Endodermal cell (in vitro differentiated cells): ENCODE data around the gene GLUD2. TPM values are rescaled to one million over a fixed set of nuclear protein-coding genes. Genes with fewer than 3 reads are reported as not detected.
"Not testable (repeated sequence)": the region's sequence is repeated elsewhere in the genome, so short reads cannot be mapped to it uniquely, and the experiment has no call there.

ENCODE experiments used
- DNase-seq: peaks from one replicate; pipeline ENCODE4 v3.0.0-alpha.2; 2017
- H3K27ac ChIP-seq: 2 replicates; pipeline ENCODE4 v1.5.1; 2013; ENCODE audit warnings: mild to moderate bottlenecking, low read depth, low read length, moderate library complexity
- H3K27me3 ChIP-seq: 2 replicates; pipeline ENCODE4 v1.6.1; 2013; ENCODE audit warnings: mild to moderate bottlenecking, low read length, moderate library complexity; ENCODE audit not compliant: insufficient read depth, control insufficient read depth, poor library complexity, severe bottlenecking
- H3K36me3 ChIP-seq: 2 replicates; pipeline ENCODE4 v1.7.0; 2013; ENCODE audit warnings: mild to moderate bottlenecking, low read length, moderate library complexity; ENCODE audit not compliant: control insufficient read depth, insufficient read depth
- H3K4me1 ChIP-seq: one replicate; pipeline ENCODE4 v1.7.0; 2013; ENCODE audit warnings: low read length; ENCODE audit not compliant: control insufficient read depth, insufficient read depth
- H3K4me3 ChIP-seq: 2 replicates; pipeline ENCODE4 v1.5.1; 2013; ENCODE audit warnings: mild to moderate bottlenecking, low read length, moderate library complexity
- H3K9ac ChIP-seq: 2 replicates; pipeline ENCODE4 v1.6.1; 2013; ENCODE audit warnings: mild to moderate bottlenecking, low read length, moderate library complexity; ENCODE audit not compliant: poor library complexity, severe bottlenecking; ENCODE audit errors: extremely low read depth
- H3K9me3 ChIP-seq: 2 replicates; pipeline ENCODE4 v1.6.1; 2013; ENCODE audit warnings: mild to moderate bottlenecking, low read length, moderate library complexity; ENCODE audit not compliant: control insufficient read depth
- H3K27ac Mint-ChIP-seq: 2 replicates; pipeline ENCODE4 v1.8.0; 2020; ENCODE audit warnings: mixed read lengths
- H3K27me3 Mint-ChIP-seq: 2 replicates; pipeline ENCODE4 v1.8.0; 2021; ENCODE audit warnings: mild to moderate bottlenecking, mixed read lengths; ENCODE audit not compliant: insufficient read depth
- H3K36me3 Mint-ChIP-seq: 2 replicates; pipeline ENCODE4 v1.8.0; 2020; ENCODE audit warnings: low read depth, mixed read lengths
- H3K4me1 Mint-ChIP-seq: 2 replicates; pipeline ENCODE4 v1.8.0; 2020; ENCODE audit warnings: mixed read lengths
- H3K4me3 Mint-ChIP-seq: 2 replicates; pipeline ENCODE4 v1.8.0; 2020; ENCODE audit warnings: mild to moderate bottlenecking, moderate library complexity, mixed read lengths
- H3K9me3 Mint-ChIP-seq: 2 replicates; pipeline ENCODE4 v1.8.0; 2020; ENCODE audit warnings: mild to moderate bottlenecking, mixed read lengths
- CTCF ChIP-seq: fragments of 200-600 bp; sonication (generic); conservative IDR thresholded peaks from 2 replicates; pipeline ENCODE4 v1.5.0; 2021; ENCODE audit warnings: antibody characterized with exemption, mild to moderate bottlenecking
- WGBS, 2 experiments: methylation state at CpG; one replicate each; pipeline versions ENCODE4 v1.1.5 to v1.1.7; 2013; ENCODE audit warnings: missing lambda C conversion rate in 2 of 2, mixed read lengths in 1 of 2; ENCODE audit not compliant: insufficient coverage in 1 of 2, insufficient read length in 1 of 2; 5-methylcytosine and 5-hydroxymethylcytosine counted together
- long read RNA-seq, 4 experiments: library from polyadenylated mRNA in 2 of 4; library from RNA in 1 of 4; library from capped mRNA in 1 of 4; stranded (forward) in 3 of 4; unstranded in 1 of 4; transcript quantifications; one replicate each; pipeline ENCODE4 v2.0.0, GENCODE V29; 2020 to 2021; ENCODE audit warnings: inconsistent platforms in 1 of 4
- polyA plus RNA-seq, 2 experiments: library from polyadenylated mRNA; stranded (reverse); fragments of 50-300 nt; gene quantifications; one replicate each; pipeline ENCODE4 v1.2.3, GENCODE V29; 2013
- total RNA-seq, 2 donors: library from RNA; stranded (reverse); fragmentation: NEBNext Ultra II Directional in 1 of 2; extraction: Animal tissue kit (Norgen Biotek cat#: 25700) in 1 of 2; gene quantifications; 2 replicates in 1 of 2; 3 replicates in 1 of 2; pipeline ENCODE4 v1.2.1, GENCODE V29; 2021

Gene GLUD2
- 1 to 10 TPM; 3.6 to 7.9 TPM for total RNA-seq
- 4.8 TPM for polyA plus RNA-seq (2013, experiment 1 of 2)
- polyA plus RNA-seq (2013, experiment 2 of 2): 4.3 TPM
- long read RNA-seq, experiment 1, partial matches to known transcripts: 0 of 1 reads
- long read RNA-seq, experiment 1, other reads (novel, unspliced or antisense): 0 of 1 reads
- long read RNA-seq, experiment 2, transcript GLUD2-201 (1 exons, 2,493 nt): major isoform, 5 of 5 reads
- long read RNA-seq, experiment 2, partial matches to known transcripts: 0 of 5 reads
- long read RNA-seq, experiment 2, other reads (novel, unspliced or antisense): 0 of 5 reads
- long read RNA-seq, experiment 3, transcript GLUD2-201 (1 exons, 2,493 nt): major isoform, 26 of 29 reads
- long read RNA-seq, experiment 3, partial matches to known transcripts: 0 of 29 reads
- long read RNA-seq, experiment 3, other reads (novel, unspliced or antisense): 3 of 29 reads
- long read RNA-seq, experiment 4: 0 reads

GRCh38 chrX:121047441-121048419, at the start of gene GLUD2:
Gene GLUD2 (plus strand): TSS chrX:121047610. CDS start chrX:121047685, 75 bp downstream.
- not testable (repeated sequence) for H3K9ac ChIP-seq, H3K27ac ChIP-seq, H3K27ac Mint-ChIP-seq, H3K4me1 Mint-ChIP-seq, H3K36me3 Mint-ChIP-seq, H3K4me1 ChIP-seq, H3K9me3 ChIP-seq, H3K36me3 ChIP-seq, H3K4me3 ChIP-seq, H3K27me3 ChIP-seq
- peak; percentile 61 for TF ChIP-seq CTCF
- Mint-ChIP-seq H3K4me3 (peak within 1 kb of the TSS; percentile 51), H3K9me3 (peaks cover 74% of the 10 kb centered on the region), H3K27me3 (peaks cover 33% of the 10 kb centered on the region)
- peak; percentile 83 for DNase-seq
- 14 to 100% methylated on average over 1 to 74 of the region's 82 CpGs for WGBS, 2 experiments

GRCh38 chrX:120999413-120999812, 48.0 kb upstream of the GLUD2 start:
- Mint-ChIP-seq H3K4me1 (peaks cover 5% of the 10 kb centered on the region), H3K9me3 (peaks cover 29% of the 10 kb centered on the region), H3K4me3 (no peak overlapping the region), H3K36me3 (no peaks in the 10 kb centered on the region), H3K27me3 (no peaks in the 10 kb centered on the region), H3K27ac (no peak overlapping the region)
- Histone ChIP-seq H3K4me1 (peaks cover 3% of the 10 kb centered on the region), H3K9me3 (no peaks in the 10 kb centered on the region), H3K27ac (no peak overlapping the region), H3K9ac (no peak overlapping the region), H3K36me3 (no peaks in the 10 kb centered on the region), H3K4me3 (no peak overlapping the region), H3K27me3 (no peaks in the 10 kb centered on the region)
- WGBS, 2 experiments: 89% methylated on average over 2 of the region's 3 CpGs; no CpG with 5 or more reads in 1 of the 2 experiments
- no peak for DNase-seq
- no peak for TF ChIP-seq CTCF

- no peak overlapping the region for H3K27ac ChIP-seq
- H3K9ac ChIP-seq: no peak overlapping the region
- Mint-ChIP-seq H3K9me3 (peaks cover 19% of the 10 kb centered on the region), H3K4me1 (peaks cover 5% of the 10 kb centered on the region), H3K4me3 (no peak overlapping the region), H3K27me3 (no peaks in the 10 kb centered on the region), H3K27ac (no peak overlapping the region), H3K36me3 (no peaks in the 10 kb centered on the region)
- H3K36me3 ChIP-seq: no peaks in the 10 kb centered on the region
- DNase-seq: no peak
- WGBS, 2 experiments: 79% methylated on average over 4 of the region's 4 CpGs; no CpG with 5 or more reads in 1 of the 2 experiments
- TF ChIP-seq CTCF: peak; percentile 68
- H3K9me3 ChIP-seq: no peaks in the 10 kb centered on the region
- no peaks in the 10 kb centered on the region for H3K27me3 ChIP-seq
- peaks cover 3% of the 10 kb centered on the region for H3K4me1 ChIP-seq
- no peak overlapping the region for H3K4me3 ChIP-seq
Measured at GRCh38 chrX:121000589-121000988, 46.8 kb upstream of the GLUD2 start.
